ENCODE data around the gene BEAN1.

GRCh38 chr16:66529475-66529874, 102.4 kb downstream of the BEAN1 start:
- no peak for TF ChIP-seq CTCF (IDR thresholded peaks at IDR 0.05)
- no peak for TF ChIP-seq POLR2A (IDR thresholded peaks at IDR 0.05)
